Activated CD4-positive, alpha-beta T cell treated with anti-CD3 and anti-CD28 coated beads, Interleukin-2, amount 50 U/mL, for 24 hours (primary cell): ENCODE results near the gene AP2A2.

ENCODE experiments used
- DNase-seq, 2 donors: peaks; one replicate each; pipeline ENCODE4 v3.0.0-alpha.2; 2020; ENCODE audit warnings: low read depth in 1 of 2, low spot score in 1 of 2

The AP2A2 gene

GRCh38 chr11:1039481-1040427 is 114.1 kb downstream of the AP2A2 start:
- no peak for DNase-seq

DNA sequence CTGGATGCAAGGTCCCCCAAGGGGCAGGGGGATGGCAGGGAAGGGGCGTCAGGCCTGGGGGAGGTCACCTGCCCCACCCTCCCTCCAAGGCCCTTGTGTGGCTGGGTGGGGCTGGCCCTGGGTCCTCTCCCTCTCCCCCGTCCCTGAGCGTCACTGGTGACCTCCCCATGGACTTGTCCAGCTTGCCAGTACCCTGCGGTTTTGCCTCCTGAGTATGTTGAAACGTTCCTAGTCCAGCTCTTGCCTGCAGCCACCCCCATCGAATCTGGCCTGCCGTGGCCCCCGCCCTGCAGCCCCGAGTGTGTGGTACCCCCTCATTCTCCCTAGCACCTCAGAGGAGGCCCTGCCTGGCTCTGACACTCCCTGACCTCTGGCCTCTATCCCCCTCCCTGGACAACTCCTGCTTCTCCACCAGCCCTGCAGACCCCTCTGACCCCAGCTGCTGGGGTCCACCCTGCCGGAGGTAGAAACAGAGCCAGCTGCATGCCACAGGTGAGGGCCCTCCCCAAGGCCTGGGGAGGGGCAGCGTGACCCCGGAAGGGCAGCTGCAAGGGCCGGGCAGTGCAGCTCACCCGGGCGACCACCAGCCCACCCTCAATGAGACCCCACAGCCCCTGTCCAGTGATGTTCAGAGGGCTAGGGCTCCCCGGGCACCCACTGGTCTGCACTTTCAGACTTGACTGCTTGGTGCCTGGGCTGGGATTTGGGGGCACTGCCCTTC is 114.9 kb downstream of the AP2A2 start:
- no peak for DNase-seq

- DNase-seq, result no peak
Measured at GRCh38 chr11:1041149-1041467, 115.4 kb downstream of the AP2A2 start.

- DNase-seq, result no peak
Measured at GRCh38 chr11:1041471-1041870, 115.8 kb downstream of the AP2A2 start.

- no peak for DNase-seq
Measured at GRCh38 chr11:1041936-1042608, 116.4 kb downstream of the AP2A2 start.

DNA sequence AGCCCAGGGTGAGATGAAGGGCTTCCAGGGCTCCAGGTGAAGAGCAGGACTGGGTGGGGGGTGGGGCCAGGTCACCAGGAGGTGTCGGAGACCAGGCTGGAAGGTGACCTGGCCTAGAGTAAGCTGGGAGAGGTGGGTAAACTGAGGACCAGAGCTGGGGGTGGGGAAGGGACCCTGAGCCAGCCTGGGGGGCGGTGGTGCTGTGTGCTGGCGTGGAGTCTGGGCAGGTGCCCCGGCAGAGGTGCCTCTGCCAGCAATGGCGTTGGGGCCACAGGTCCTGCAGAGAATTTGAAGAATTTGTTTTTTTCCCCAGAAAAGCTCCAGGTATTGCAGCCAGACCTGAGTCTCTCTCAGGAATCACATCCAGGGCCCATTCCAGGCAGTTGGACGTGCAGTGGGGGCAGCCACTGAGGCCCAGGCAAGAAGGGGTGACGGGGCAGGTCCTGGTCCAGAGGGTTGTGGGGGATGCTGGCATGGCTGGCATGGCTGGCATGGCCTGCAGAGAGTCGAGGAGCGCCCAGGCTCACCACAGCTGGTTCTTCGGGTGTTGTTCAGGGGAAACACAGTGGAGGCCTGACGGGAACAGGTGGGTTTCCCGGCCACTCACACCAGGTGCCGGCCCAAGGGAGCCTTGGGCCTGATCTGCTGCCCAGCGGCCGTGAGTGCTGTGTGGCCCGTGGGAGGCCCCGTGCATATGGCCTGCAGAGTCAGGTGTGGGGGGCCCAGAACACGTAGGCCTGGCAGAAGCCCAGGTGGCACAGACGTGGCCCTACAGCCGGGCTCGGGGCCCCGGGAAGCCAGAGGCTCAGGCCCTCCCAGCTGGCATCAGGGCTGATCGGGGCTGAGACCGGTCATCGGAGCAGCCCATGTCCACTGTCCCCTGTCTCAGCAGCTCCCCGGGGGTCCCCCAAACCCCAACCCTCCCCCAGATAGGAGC is 117.2 kb downstream of the AP2A2 start:
- no peak for DNase-seq

- DNase-seq, result no peak
Measured at GRCh38 chr11:1043563-1044096, 118.0 kb downstream of the AP2A2 start.

- no peak for DNase-seq
Measured at GRCh38 chr11:1044160-1044559, 118.5 kb downstream of the AP2A2 start.

- no peak for DNase-seq
Measured at GRCh38 chr11:1047595-1048156, 122.0 kb downstream of the AP2A2 start.

GRCh38 chr11:1048375-1049070 is 122.9 kb downstream of the AP2A2 start:
- no peak for DNase-seq

GRCh38 chr11:1049071-1049405 is 123.4 kb downstream of the AP2A2 start:
- DNase-seq, result no peak

DNA sequence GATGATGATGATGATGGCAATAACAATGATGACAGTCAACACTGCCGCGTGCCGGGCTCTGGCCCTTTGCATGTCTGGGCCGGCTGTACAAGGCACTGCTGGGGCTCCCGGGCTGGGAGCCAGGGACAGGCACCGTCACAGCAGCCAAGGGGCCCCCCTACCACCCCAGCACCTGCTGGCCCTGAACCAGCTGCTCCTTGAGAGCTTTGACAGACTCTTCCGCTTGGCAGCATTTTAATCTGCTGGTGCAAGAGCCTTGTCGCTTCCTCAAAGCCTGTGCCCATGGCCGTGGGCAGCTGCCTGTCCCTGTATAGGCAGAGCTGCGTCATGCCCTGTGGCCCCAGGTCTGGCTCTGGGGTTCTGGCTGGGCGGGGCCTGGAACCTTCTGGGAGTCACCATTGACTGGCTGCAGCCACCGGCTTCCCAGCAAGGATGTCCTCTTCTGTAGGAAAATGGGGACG is 123.8 kb downstream of the AP2A2 start:
- no peak for DNase-seq

GRCh38 chr11:1049911-1050580 is 124.4 kb downstream of the AP2A2 start:
- no peak for DNase-seq

- peak; percentile 54 to 56 for DNase-seq
Measured at GRCh38 chr11:1050581-1051355, 125.1 kb downstream of the AP2A2 start.

GRCh38 chr11:1051356-1052132 is 125.9 kb downstream of the AP2A2 start:
- DNase-seq, result no peak

GRCh38 chr11:1052133-1053011 is 126.7 kb downstream of the AP2A2 start:
- no peak for DNase-seq
